Measurements from ENCODE around the gene GBGT1.

DNA sequence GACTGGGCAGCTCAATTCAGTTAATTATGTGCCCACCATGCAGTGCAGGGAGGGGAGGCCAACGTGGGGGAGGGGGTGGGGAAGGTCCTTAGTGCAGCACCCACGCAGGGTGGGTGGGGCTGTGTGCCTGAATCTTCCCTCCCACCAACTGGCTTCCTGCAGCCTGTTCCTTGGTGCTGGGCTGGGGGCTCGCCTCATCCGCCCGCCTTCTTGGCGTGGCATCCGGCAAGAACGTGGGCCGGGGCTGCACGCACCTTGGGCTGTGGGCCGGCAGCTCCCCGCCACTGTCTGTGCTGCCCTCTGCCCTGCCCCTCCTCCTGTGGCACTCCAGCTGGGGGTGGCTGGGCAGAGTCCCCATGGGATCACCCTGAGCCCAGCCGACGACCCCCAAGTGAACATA is 23.1 kb downstream of the GBGT1 start:
- TF ChIP-seq, protein P1, sequence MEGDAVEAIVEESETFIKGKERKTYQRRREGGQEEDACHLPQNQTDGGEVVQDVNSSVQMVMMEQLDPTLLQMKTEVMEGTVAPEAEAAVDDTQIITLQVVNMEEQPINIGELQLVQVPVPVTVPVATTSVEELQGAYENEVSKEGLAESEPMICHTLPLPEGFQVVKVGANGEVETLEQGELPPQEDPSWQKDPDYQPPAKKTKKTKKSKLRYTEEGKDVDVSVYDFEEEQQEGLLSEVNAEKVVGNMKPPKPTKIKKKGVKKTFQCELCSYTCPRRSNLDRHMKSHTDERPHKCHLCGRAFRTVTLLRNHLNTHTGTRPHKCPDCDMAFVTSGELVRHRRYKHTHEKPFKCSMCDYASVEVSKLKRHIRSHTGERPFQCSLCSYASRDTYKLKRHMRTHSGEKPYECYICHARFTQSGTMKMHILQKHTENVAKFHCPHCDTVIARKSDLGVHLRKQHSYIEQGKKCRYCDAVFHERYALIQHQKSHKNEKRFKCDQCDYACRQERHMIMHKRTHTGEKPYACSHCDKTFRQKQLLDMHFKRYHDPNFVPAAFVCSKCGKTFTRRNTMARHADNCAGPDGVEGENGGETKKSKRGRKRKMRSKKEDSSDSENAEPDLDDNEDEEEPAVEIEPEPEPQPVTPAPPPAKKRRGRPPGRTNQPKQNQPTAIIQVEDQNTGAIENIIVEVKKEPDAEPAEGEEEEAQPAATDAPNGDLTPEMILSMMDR (IDR thresholded peaks at IDR 0.05 in 8 of 11, conservative IDR thresholded peaks at IDR 0.05 in 3 of 11): no peak
- peak in 1 of 3 donors; percentile 21 for TF ChIP-seq POLR2AphosphoS5 (IDR thresholded peaks at IDR 0.05)
- TF ChIP-seq POLR2A (IDR thresholded peaks at IDR 0.05): no peak

Measured in spleen (tissue), 7 donors.